PC-3 (cell line): Measurements from ENCODE around the gene BCO1. TPM values are rescaled to one million over a fixed set of nuclear protein-coding genes. Genes with fewer than 3 reads are reported as not detected.

Experiments used
- ATAC-seq: fragments of 200-7000 bp; cut with Tn5 transposase; 2 replicates; pipeline ENCODE4 v1.9.1; 2020; ENCODE audit warnings: mild to moderate bottlenecking, moderate library complexity
- BruUV-seq: library from RNA; stranded (reverse); fragments of 400-500 nt; replicated peaks from 2 replicates; lab custom pipeline; 2021; lab: Mats Ljungman, UMichigan
- CTCF ChIA-PET: fragments of 300-600 bp; sonication (Branson Sonifier 250); formaldehyde crosslinking; loops from one replicate; lab custom pipeline; 2022; ENCODE audit warnings: antibody characterized with exemption; lab: Charles Lee
- POLR2A ChIA-PET: fragments of 300-600 bp; sonication (Branson Sonifier 250); formaldehyde crosslinking; loops from one replicate; lab custom pipeline; 2022; ENCODE audit warnings: antibody characterized with exemption; ENCODE audit not compliant: unreplicated experiment; lab: Charles Lee
- DNase-seq: peaks from one replicate; pipeline ENCODE4 v3.0.0-alpha.2; 2015
- H2AFZ ChIP-seq: fragments of 300-600 bp; sonication (generic); 2 replicates; pipeline ENCODE4 v1.6.0; 2016; ENCODE audit warnings: antibody characterized with exemption, low read length
- H3F3A ChIP-seq: fragments of 300-600 bp; sonication (generic); one replicate; pipeline ENCODE4 v1.6.0; 2017; ENCODE audit warnings: antibody characterized with exemption, low read length, control low read depth, mild to moderate bottlenecking; ENCODE audit not compliant: unreplicated experiment
- H3K27ac ChIP-seq: fragments of 300-600 bp; sonication (generic); 2 replicates; pipeline ENCODE4 v1.5.1; 2016; ENCODE audit warnings: mild to moderate bottlenecking, low read length
- H3K27me3 ChIP-seq: fragments of 300-600 bp; sonication (generic); 2 replicates; pipeline ENCODE4 v1.6.1; 2016; ENCODE audit warnings: low read length, mixed read lengths
- H3K36me3 ChIP-seq: fragments of 300-600 bp; sonication (generic); 2 replicates; pipeline ENCODE4 v1.6.1; 2016; ENCODE audit warnings: low read depth, mixed run types, low read length, mixed read lengths
- H3K4me1 ChIP-seq: fragments of 300-600 bp; sonication (generic); 2 replicates; pipeline ENCODE4 v1.5.1; 2016; ENCODE audit warnings: low read length; ENCODE audit not compliant: insufficient read depth
- H3K4me2 ChIP-seq: fragments of 300-600 bp; sonication (generic); 2 replicates; pipeline ENCODE4 v1.6.0; 2016; ENCODE audit warnings: low read length
- H3K4me3 ChIP-seq: fragments of 300-600 bp; sonication (generic); 2 replicates; pipeline ENCODE4 v1.5.1; 2016; ENCODE audit warnings: mild to moderate bottlenecking, low read length, mixed read lengths
- H3K79me2 ChIP-seq: fragments of 300-600 bp; sonication (generic); 2 replicates; pipeline ENCODE4 v1.6.1; 2017; ENCODE audit warnings: low read length, mixed read lengths
- H3K9ac ChIP-seq: fragments of 300-600 bp; sonication (generic); 2 replicates; pipeline ENCODE4 v1.6.0; 2016; ENCODE audit warnings: mild to moderate bottlenecking, low read length
- H3K9me2 ChIP-seq: fragments of 300-600 bp; sonication (generic); replicated peaks from 2 replicates; pipeline ENCODE4 v1.6.1; 2016; ENCODE audit warnings: mixed run types, low read length, mixed read lengths
- H3K9me3 ChIP-seq: fragments of 300-600 bp; sonication (generic); 2 replicates; pipeline ENCODE4 v1.6.1; 2016; ENCODE audit warnings: low read length, mixed read lengths
- H4K20me1 ChIP-seq: fragments of 300-600 bp; sonication (generic); 2 replicates; pipeline ENCODE4 v1.6.1; 2016; ENCODE audit warnings: low read length, mixed read lengths
- EZH2 ChIP-seq: fragments of 300-600 bp; sonication (generic); IDR thresholded peaks from one replicate; pipeline ENCODE4 v1.6.1; 2017; ENCODE audit warnings: antibody characterized with exemption, mild to moderate bottlenecking, low read length; ENCODE audit not compliant: unreplicated experiment
- EZH2phosphoT487 ChIP-seq: fragments of 300-600 bp; sonication (generic); IDR thresholded peaks from 2 replicates; pipeline ENCODE4 v1.6.1; 2018; ENCODE audit warnings: mild to moderate bottlenecking, antibody characterized with exemption, low read length, borderline replicate concordance
- intact Hi-C: fragments of 100-400 bp; cut with micrococcal nuclease; formaldehyde crosslinking; loops from 2 replicates; pipeline ENCODE4 v1.9.0; 2023
- total RNA-seq: library from RNA; depleted of rRNA; stranded (reverse); fragments of >200 nt; gene quantifications from 2 replicates; pipeline ENCODE4 v1.2.3, GENCODE V29; 2014
- TF ChIP-seq, protein P1 (sequence below): fragments of 300-600 bp; sonication (generic); conservative IDR thresholded peaks from 2 replicates; pipeline ENCODE4 v1.5.1; 2017; ENCODE audit warnings: antibody characterized with exemption, low read depth, mild to moderate bottlenecking, low read length

Gene BCO1
- total RNA-seq, 1 experiment from 2014 or later: not detected

DNA sequence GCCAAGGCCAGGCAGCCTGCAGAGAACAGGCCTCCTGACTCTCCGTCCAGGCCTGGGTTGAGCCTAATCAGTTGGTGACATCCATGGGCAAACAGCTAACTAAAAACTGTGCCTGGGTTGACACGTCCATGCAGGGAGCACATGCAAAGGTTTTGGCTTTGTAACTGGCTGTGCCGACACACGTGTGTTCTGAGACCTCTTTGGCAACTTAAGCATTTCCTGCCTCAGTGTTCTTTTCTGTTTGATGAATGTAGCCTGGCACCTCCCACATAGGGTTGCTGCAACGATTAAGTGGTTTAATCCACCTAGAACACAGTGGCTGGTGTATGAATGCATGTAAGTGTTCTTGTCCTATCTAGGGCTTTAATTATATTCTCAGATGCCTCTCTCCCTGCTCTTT lies 3.2 kb downstream of the BCO1 start:
- Histone ChIP-seq H3K36me3 (no peaks in the 10 kb centered on the region), H3K9me2 (no peaks in the 10 kb centered on the region), H3K4me2 (no peak overlapping the region), H3K27me3 (no peaks in the 10 kb centered on the region), H3F3A (no peaks in the 10 kb centered on the region), H3K9ac (no peak overlapping the region), H3K4me1 (no peaks in the 10 kb centered on the region), H3K9me3 (no peaks in the 10 kb centered on the region), H3K27ac (no peak overlapping the region), H3K79me2 (no peaks in the 10 kb centered on the region), H2AFZ (no peak overlapping the region), H4K20me1 (no peaks in the 10 kb centered on the region), H3K4me3 (no peak overlapping the region)
- intact Hi-C loops: no loop called here
- ATAC-seq (no peak), DNase-seq (no peak)
- ChIA-PET POLR2A (no interaction called here), CTCF (no interaction called here)
- TF ChIP-seq EZH2phosphoT487: no peak
- no peak for TF ChIP-seq EZH2
- TF ChIP-seq, protein P1, sequence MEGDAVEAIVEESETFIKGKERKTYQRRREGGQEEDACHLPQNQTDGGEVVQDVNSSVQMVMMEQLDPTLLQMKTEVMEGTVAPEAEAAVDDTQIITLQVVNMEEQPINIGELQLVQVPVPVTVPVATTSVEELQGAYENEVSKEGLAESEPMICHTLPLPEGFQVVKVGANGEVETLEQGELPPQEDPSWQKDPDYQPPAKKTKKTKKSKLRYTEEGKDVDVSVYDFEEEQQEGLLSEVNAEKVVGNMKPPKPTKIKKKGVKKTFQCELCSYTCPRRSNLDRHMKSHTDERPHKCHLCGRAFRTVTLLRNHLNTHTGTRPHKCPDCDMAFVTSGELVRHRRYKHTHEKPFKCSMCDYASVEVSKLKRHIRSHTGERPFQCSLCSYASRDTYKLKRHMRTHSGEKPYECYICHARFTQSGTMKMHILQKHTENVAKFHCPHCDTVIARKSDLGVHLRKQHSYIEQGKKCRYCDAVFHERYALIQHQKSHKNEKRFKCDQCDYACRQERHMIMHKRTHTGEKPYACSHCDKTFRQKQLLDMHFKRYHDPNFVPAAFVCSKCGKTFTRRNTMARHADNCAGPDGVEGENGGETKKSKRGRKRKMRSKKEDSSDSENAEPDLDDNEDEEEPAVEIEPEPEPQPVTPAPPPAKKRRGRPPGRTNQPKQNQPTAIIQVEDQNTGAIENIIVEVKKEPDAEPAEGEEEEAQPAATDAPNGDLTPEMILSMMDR: no peak
- no TSS peak for BruUV-seq

DNA sequence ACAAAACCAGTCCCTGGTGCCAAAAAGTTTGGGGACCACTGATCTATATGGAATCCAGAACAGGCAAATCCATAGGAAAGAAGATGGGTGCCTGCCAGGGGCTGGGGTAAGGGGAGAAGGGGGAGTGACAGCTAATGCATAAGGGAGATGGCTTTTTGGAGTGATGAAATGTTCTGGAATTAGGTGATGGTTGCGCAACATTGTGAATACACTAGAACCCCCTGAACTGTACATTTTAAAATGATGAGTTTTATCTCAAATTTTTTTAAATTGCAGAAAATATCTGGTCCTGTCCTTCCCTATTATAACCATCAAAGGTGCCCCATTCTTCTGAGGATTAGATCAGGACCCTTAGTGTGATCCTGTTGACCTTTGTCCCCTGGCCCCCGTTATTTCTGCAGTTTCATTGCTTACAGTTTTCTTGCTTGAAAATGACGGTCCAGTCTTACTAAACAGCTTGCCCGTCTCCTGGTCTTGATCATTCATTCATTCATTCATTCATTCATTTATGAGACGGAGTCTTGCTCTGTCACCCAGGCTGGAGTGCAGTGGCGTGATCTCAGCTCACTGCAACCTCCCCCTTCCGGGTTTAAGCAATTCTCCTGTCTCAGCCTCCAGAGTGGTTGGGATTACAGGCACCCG lies 4.6 kb downstream of the BCO1 start:
- CTCF ChIA-PET: no interaction called here
- intact Hi-C loops: no loop called here
- Histone ChIP-seq H2AFZ (no peak overlapping the region), H3K27ac (no peak overlapping the region), H3K79me2 (no peaks in the 10 kb centered on the region), H4K20me1 (no peaks in the 10 kb centered on the region), H3K4me3 (no peak overlapping the region), H3K9ac (no peak overlapping the region), H3K27me3 (no peaks in the 10 kb centered on the region), H3K4me1 (no peaks in the 10 kb centered on the region), H3K4me2 (no peak overlapping the region), H3K9me3 (no peaks in the 10 kb centered on the region), H3F3A (no peaks in the 10 kb centered on the region), H3K9me2 (no peaks in the 10 kb centered on the region), H3K36me3 (no peaks in the 10 kb centered on the region)
- TF ChIP-seq EZH2phosphoT487 (no peak), EZH2 (no peak)
- TF ChIP-seq, protein P1: no peak
- BruUV-seq: no TSS peak
- POLR2A ChIA-PET: no interaction called here
- ATAC-seq: no peak
- DNase-seq: no peak

- no peaks in the 10 kb centered on the region for H3K4me1 ChIP-seq
- TF ChIP-seq EZH2phosphoT487 (no peak), EZH2 (no peak)
- TF ChIP-seq, protein P1: no peak
- no peaks in the 10 kb centered on the region for H3F3A ChIP-seq
- no peaks in the 10 kb centered on the region for H3K79me2 ChIP-seq
- CTCF ChIA-PET: no interaction called here
- H4K20me1 ChIP-seq: no peaks in the 10 kb centered on the region
- no peaks in the 10 kb centered on the region for H3K27me3 ChIP-seq
- H3K4me2 ChIP-seq: no peak overlapping the region
- no peak for ATAC-seq
- BruUV-seq: no TSS peak
- H2AFZ ChIP-seq: no peak overlapping the region
- H3K36me3 ChIP-seq: no peaks in the 10 kb centered on the region
- H3K9me2 ChIP-seq: no peaks in the 10 kb centered on the region
- POLR2A ChIA-PET: no interaction called here
- no peak overlapping the region for H3K9ac ChIP-seq
- no peak for DNase-seq
- intact Hi-C loops: no loop called here
- no peak overlapping the region for H3K4me3 ChIP-seq
- no peaks in the 10 kb centered on the region for H3K9me3 ChIP-seq
- H3K27ac ChIP-seq: no peak overlapping the region
Observed at GRCh38 chr16:81243942-81244341, 5.5 kb downstream of the BCO1 start.
